Vagina (tissue), 2 donors: ENCODE results near the gene TNIP1. TPM values are rescaled to one million over a fixed set of nuclear protein-coding genes. Genes with fewer than 3 reads are reported as not detected.

Source experiments
- DNase-seq, 2 donors: peaks; one replicate each; pipeline ENCODE4 v3.0.0-alpha.2; 2017; ENCODE audit errors: extremely low spot score in 2 of 2
- H3K27ac ChIP-seq: fragments of 200-600 bp; sonication (generic); one replicate; pipeline ENCODE4 v1.5.1; 2019
- H3K27me3 ChIP-seq: fragments of 200-600 bp; sonication (generic); one replicate; pipeline ENCODE4 v1.5.1; 2019
- H3K36me3 ChIP-seq, 2 donors: fragments of 200-600 bp; sonication (generic); one replicate each; pipeline ENCODE4 v1.5.1; 2017 to 2019
- H3K4me1 ChIP-seq: fragments of 200-600 bp; sonication (generic); one replicate; pipeline ENCODE4 v1.5.1; 2019
- H3K4me3 ChIP-seq, 2 donors: fragments of 200-600 bp; sonication (generic); 1 replicate in 1 of 2; 2 replicates in 1 of 2; pipeline ENCODE4 v1.5.1; 2016 to 2019
- H3K9me3 ChIP-seq: fragments of 200-600 bp; sonication (generic); one replicate; pipeline ENCODE4 v1.5.1; 2019
- CTCF ChIP-seq, 3 experiments: fragments of 450-650 bp in 2 of 3; fragments of 200-600 bp in 1 of 3; sonication (generic) in 1 of 3; IDR thresholded peaks; one replicate each; pipeline ENCODE4 v1.5.1; 2017 to 2019; ENCODE audit warnings: antibody characterized with exemption in 3 of 3, mild to moderate bottlenecking in 2 of 3, moderate library complexity in 2 of 3
- POLR2A ChIP-seq, 2 donors: fragments of 450-650 bp; IDR thresholded peaks; one replicate each; pipeline ENCODE4 v1.6.1; 2017; ENCODE audit warnings: antibody characterized with exemption in 2 of 2, mild to moderate bottlenecking in 2 of 2, moderate library complexity in 2 of 2
- POLR2AphosphoS5 ChIP-seq, 2 donors: sonication (generic); formaldehyde crosslinking; IDR thresholded peaks; one replicate each; pipeline ENCODE4 v1.9.0; 2017; ENCODE audit warnings: antibody characterized with exemption in 2 of 2, mild to moderate bottlenecking in 2 of 2, low read depth in 1 of 2; ENCODE audit not compliant: insufficient read depth in 1 of 2
- intact Hi-C: fragments of 100-400 bp; cut with DNase I; formaldehyde crosslinking; loops from one replicate; pipeline ENCODE4 v1.15.1; 2023
- total RNA-seq: library from RNA; depleted of rRNA; stranded (reverse); fragments of >200 nt; gene quantifications from one replicate; pipeline ENCODE4 v1.2.3, GENCODE V29; 2016

Gene TNIP1
- total RNA-seq, 1 donor from 2014 or later: 92.6 TPM

- no peaks in the 10 kb centered on the region for H3K4me1 ChIP-seq
Observed at GRCh38 chr5:151121095-151121494, 40.3 kb upstream of the TNIP1 start.

GRCh38 chr5:151118913-151119575 is 38.2 kb upstream of the TNIP1 start:
- Histone ChIP-seq H3K36me3 (peaks cover 0 to 62% of the 10 kb centered on the region in 2 donors), H3K4me1 (no peaks in the 10 kb centered on the region), H3K27me3 (no peaks in the 10 kb centered on the region), H3K4me3 (no peak overlapping the region), H3K9me3 (no peaks in the 10 kb centered on the region), H3K27ac (no peak overlapping the region)
- intact Hi-C loops: loop anchor here (5.0 kb wide), 1 partner anchor 67 kb away; no protein-coding TSS in a partner anchor
- DNase-seq: no peak
- TF ChIP-seq POLR2AphosphoS5 (IDR thresholded peaks at IDR 0.05; ENCODE audit: insufficient read depth in 1 of 2, low read depth in 1 of 2) (no peak), POLR2A (IDR thresholded peaks at IDR 0.05) (no peak), CTCF (IDR thresholded peaks at IDR 0.05) (no peak)

More at GRCh38 chr5:151121095-151121494, 40.3 kb upstream of the TNIP1 start:
- Histone ChIP-seq H3K9me3 (no peaks in the 10 kb centered on the region), H3K4me3 (no peak overlapping the region), H3K27me3 (no peaks in the 10 kb centered on the region), H3K27ac (no peak overlapping the region), H3K36me3 (peaks cover 0 to 59% of the 10 kb centered on the region in 2 donors)
- no peak for TF ChIP-seq POLR2AphosphoS5 (IDR thresholded peaks at IDR 0.05; ENCODE audit: insufficient read depth in 1 of 2, low read depth in 1 of 2)
- no peak for TF ChIP-seq CTCF (IDR thresholded peaks at IDR 0.05)
- TF ChIP-seq POLR2A (IDR thresholded peaks at IDR 0.05): no peak
- no peak for DNase-seq
- intact Hi-C loops: no loop called here

- Histone ChIP-seq H3K4me1 (no peaks in the 10 kb centered on the region), H3K9me3 (no peaks in the 10 kb centered on the region), H3K36me3 (peaks cover 0 to 33% of the 10 kb centered on the region in 2 donors), H3K27me3 (no peaks in the 10 kb centered on the region), H3K27ac (peak overlapping the region; percentile 43), H3K4me3 (no peak overlapping the region)
- intact Hi-C loops: loop anchor here (5.0 kb wide), 1 partner anchor 63 kb away; no protein-coding TSS in a partner anchor
- TF ChIP-seq POLR2A (IDR thresholded peaks at IDR 0.05): no peak
- TF ChIP-seq CTCF (IDR thresholded peaks at IDR 0.05): peak; percentile 88 to 97 (median 91)
- peak in 1 of 2 donors; percentile 36 for TF ChIP-seq POLR2AphosphoS5 (IDR thresholded peaks at IDR 0.05; ENCODE audit: insufficient read depth in 1 of 2, low read depth in 1 of 2)
- DNase-seq: no peak
Observed at GRCh38 chr5:151115272-151115905, 34.6 kb upstream of the TNIP1 start.

- intact Hi-C loops: no loop called here
- TF ChIP-seq CTCF (IDR thresholded peaks at IDR 0.05) (no peak), POLR2AphosphoS5 (IDR thresholded peaks at IDR 0.05; ENCODE audit: insufficient read depth in 1 of 2, low read depth in 1 of 2) (no peak), POLR2A (IDR thresholded peaks at IDR 0.05) (no peak)
- H3K36me3 ChIP-seq: peaks cover 0 to 27% of the 10 kb centered on the region in 2 donors
Observed at GRCh38 chr5:151113651-151114050, 32.8 kb upstream of the TNIP1 start.

GRCh38 chr5:151110992-151111391 is 30.2 kb upstream of the TNIP1 start:
- TF ChIP-seq POLR2A (IDR thresholded peaks at IDR 0.05): no peak
- Histone ChIP-seq H3K4me1 (peaks cover 13% of the 10 kb centered on the region), H3K27ac (no peak overlapping the region), H3K36me3 (peaks cover 0 to 16% of the 10 kb centered on the region in 2 donors), H3K9me3 (no peaks in the 10 kb centered on the region), H3K4me3 (no peak overlapping the region), H3K27me3 (no peaks in the 10 kb centered on the region)
- no peak for DNase-seq
- intact Hi-C loops: no loop called here

More at GRCh38 chr5:151113651-151114050, 32.8 kb upstream of the TNIP1 start:
- Histone ChIP-seq H3K9me3 (no peaks in the 10 kb centered on the region), H3K4me1 (peaks cover 6% of the 10 kb centered on the region), H3K27ac (no peak overlapping the region), H3K4me3 (no peak overlapping the region), H3K27me3 (no peaks in the 10 kb centered on the region)
- no peak for DNase-seq
